KOPT-K1 (cell line): ENCODE measurements around the gene PIGU.

ENCODE experiments used
- H3K27ac ChIP-seq: fragments of 200-600 bp; sonication (generic); 2 replicates; pipeline ENCODE4 v1.5.1; 2016; ENCODE audit warnings: antibody characterized with exemption, mild to moderate bottlenecking, low read depth, low read length; ENCODE audit not compliant: poor library complexity, severe bottlenecking
- H3K36me3 ChIP-seq: fragments of 200-600 bp; sonication (generic); 2 replicates; pipeline ENCODE4 v1.5.1; 2017; ENCODE audit warnings: antibody characterized with exemption, mild to moderate bottlenecking, low read length, moderate library complexity; ENCODE audit not compliant: insufficient read depth
- H3K9me3 ChIP-seq: fragments of 200-600 bp; sonication (generic); 2 replicates; pipeline ENCODE4 v1.5.1; 2017; ENCODE audit warnings: antibody characterized with exemption, low read length, mild to moderate bottlenecking; ENCODE audit not compliant: insufficient read depth, poor library complexity, severe bottlenecking

Gene PIGU

DNA sequence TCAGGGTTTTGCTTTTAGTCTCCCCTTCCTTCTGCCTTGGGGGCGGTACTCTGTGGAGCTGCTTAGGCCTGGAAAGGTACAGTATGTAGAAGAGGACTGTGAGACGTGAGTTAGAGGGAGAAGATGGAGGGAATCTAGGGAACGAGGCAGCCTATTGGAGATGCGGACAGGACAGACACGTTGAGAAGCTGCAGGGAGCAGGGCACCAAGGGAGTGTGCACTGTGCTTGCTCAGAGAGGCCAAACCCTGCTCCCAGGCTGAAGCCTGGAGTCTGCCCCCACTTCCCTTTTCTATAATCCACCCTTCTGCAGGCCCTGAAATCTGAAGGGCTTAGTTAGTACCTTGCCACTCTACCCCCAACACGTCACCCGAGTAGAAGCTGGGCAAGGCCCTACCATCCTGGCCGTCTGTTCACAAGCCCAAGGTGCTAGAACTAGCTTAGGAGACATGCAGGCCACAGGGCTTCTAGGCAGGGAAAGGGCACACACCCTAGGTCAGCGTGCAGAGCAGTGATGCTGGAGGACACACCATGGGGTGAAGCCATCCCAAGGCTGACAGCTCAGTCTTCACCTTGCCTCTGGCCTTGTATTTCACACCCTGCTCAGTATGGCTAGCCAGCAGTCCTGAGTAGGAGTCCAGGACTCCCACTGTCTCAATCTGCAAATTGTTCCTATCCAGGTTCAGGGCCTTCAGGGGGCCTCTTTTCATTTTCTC, 34.1 kb upstream of the PIGU start:
- H3K36me3 ChIP-seq = peaks cover 35% of the 10 kb centered on the region
- no peaks in the 10 kb centered on the region for H3K9me3 ChIP-seq
- no peak overlapping the region for H3K27ac ChIP-seq

DNA sequence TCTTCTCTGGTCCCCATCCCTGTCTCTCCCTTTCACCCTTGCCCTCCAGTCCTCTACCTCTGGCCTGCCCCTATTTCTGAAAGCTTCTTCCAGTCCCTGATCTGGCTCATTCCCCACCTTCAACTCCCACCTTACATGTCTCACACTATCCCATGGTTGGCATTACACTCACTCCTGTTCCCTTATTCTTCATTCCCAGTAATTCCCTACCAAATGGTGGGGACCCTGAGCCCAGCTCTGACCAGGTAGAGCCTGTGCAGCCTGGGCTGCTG, 33.6 kb upstream of the PIGU start:
- Histone ChIP-seq H3K36me3 (peaks cover 30% of the 10 kb centered on the region), H3K27ac (no peak overlapping the region), H3K9me3 (no peaks in the 10 kb centered on the region)

DNA sequence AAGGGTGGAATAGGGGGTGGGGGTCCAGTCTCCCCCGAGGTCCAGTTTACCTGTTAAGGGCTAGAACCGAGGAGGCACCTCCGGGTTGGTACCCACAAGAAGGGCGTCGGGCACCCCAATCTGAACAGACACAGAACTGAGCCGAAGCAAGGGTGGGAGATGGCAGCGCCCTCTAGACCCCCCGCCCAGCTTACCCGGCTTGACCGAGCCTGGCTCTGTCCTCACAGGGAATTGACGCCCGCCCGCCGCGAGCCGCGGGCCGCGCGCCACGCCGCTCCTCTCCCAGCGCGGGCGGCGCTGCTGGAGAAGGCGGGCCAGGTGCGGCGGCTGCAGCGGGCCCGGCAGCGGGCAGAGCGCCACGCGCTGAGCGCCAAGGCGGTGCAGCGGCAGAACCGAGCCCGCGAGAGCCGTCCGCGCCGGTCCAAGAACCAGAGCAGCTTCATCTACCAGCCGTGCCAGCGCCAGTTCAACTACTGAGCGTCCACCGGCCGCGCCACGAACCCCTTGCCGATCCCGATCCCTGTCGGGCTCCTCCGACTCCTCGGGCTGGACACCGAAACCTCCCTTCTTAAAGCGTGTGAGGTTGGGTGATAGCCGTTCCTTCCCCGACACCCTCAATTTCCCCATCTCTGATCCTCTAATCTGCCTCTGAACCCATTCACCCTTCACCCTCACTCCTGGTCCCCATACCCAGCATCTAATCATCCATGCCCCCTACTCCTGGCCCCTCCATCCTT, 33.1 kb upstream of the PIGU start:
- no peaks in the 10 kb centered on the region for H3K9me3 ChIP-seq
- H3K36me3 ChIP-seq = peaks cover 25% of the 10 kb centered on the region
- H3K27ac ChIP-seq = peak overlapping the region; percentile 63

DNA sequence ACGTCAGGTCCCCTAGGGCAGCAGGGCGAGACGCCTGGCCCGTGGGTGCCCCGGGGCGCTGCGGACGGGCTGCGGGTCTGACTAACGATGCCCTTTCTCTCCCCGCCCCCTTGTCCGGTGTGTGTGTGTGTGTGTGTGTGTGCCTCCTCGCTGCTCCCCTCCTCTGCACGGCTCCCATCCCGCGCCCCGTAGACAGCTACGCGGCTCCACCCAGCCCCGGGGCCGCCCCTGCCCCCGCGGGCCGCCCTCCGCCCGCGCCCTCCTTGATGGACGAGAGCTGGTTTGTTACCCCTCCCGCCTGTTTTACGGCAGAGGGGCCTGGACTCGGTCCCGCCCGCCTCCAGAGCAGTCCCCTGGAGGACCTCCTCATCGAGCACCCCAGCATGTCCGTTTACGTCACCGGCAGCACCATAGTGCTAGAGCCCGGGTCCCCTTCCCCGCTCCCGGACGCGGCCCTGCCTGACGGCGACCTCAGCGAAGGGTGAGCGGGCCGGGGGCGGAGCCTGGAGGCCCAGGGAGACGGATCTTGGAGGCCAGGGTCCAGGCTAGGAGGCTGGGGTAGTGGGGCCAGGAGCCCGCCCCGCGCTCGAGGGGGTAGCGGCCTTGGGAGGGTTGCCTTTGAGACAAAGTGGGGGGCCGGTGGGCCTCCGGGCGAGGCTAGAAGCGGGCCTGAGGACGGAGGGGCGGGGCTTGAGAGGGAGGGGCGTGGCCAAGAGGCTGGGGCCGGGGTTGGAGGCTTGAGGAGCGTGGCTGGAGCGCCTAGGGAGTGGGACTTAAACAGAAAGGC, 32.3 kb upstream of the PIGU start:
- Histone ChIP-seq H3K27ac (peak overlapping the region; percentile 63), H3K9me3 (no peaks in the 10 kb centered on the region), H3K36me3 (peaks cover 17% of the 10 kb centered on the region)

DNA sequence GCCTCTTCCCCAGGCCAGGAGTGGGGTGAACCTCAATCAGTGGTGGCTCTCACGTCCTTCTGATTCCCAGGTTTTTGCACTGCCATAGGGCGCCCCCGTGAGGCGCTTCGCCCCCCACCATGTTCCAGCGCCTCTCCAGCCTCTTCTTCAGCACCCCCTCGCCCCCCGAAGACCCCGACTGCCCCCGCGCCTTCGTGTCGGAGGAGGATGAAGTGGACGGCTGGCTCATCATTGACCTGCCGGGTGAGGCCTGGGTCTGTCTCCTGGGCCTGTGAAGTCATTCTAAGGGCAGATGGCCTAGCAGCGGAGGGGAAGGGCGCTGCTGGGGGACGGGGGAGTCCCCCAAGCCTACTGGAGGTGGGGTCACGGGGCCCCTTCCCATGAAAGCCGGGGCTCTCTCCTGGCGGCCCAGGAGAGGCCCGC, 31.7 kb upstream of the PIGU start:
- Histone ChIP-seq H3K9me3 (no peaks in the 10 kb centered on the region), H3K36me3 (peaks cover 11% of the 10 kb centered on the region), H3K27ac (peak overlapping the region; percentile 63)

DNA sequence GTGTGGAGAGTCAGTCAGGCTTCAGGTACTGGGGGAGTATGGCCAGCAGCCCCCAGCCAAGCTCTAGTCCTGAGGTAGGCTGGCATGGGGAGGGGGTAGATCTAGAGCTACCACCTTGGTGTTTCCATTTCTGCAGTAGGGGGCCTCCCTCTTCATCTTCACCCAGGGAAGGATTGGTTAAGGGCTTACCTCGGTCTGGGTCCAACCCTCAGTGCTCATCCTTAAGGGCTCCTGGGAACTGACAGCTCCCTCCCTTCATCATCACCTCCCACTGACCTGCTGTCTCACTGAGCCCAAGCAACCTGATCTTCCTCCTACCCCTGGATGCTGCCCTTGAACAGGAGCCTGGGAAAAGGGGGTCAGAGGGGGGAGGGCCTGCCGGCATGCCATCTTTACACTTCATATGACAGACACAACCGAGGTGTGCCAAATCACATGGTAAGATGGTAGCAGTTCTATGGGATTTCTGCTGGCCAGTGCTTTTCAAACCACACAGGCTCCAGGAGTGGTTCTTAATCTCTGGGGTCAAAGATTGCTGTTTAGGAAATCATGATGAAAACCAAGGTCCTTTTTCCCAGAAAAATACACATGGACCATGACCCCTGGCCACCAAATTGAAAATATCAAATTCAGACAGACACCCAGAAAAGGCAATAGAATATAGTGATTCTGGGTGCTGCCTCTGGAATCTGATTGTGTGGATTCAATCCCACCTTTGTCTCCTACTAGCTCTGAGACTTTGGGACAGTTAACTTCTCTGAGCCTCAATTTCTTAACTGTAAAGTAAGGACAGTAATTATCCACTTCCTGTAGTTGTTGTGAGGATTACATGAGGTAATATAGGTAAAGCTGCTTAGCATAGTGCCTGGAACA, 30.3 kb upstream of the PIGU start:
- Histone ChIP-seq H3K9me3 (no peaks in the 10 kb centered on the region), H3K27ac (no peak overlapping the region), H3K36me3 (no peaks in the 10 kb centered on the region)

DNA sequence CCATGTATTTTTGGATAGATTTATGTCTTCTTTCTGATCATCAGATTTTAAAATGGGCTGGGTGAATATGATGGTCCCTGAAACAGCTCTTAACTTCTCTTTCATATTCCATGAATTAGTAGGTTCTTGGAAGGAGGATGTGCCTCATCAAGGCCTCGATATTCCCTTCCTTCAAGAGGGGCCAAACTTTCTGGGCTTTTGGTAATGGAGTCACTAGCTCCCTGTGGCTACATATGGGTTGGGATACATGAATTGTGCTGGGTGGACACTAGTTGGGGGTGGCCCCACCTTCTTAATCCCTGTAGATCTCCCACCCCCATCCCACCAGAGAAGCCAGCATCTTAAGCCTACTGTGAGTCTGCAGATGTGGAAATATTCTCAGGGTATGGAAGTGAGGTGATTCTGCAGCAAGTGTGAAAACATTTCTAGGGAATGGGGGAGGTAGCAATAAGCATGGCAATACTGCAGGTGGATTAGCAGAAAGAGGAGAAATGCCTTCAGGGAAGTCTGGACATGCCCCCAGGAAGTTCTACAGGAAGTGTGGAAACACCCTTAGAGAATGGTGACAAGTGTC, 29.5 kb upstream of the PIGU start:
- H3K36me3 ChIP-seq = no peaks in the 10 kb centered on the region
- no peaks in the 10 kb centered on the region for H3K9me3 ChIP-seq
- no peak overlapping the region for H3K27ac ChIP-seq

DNA sequence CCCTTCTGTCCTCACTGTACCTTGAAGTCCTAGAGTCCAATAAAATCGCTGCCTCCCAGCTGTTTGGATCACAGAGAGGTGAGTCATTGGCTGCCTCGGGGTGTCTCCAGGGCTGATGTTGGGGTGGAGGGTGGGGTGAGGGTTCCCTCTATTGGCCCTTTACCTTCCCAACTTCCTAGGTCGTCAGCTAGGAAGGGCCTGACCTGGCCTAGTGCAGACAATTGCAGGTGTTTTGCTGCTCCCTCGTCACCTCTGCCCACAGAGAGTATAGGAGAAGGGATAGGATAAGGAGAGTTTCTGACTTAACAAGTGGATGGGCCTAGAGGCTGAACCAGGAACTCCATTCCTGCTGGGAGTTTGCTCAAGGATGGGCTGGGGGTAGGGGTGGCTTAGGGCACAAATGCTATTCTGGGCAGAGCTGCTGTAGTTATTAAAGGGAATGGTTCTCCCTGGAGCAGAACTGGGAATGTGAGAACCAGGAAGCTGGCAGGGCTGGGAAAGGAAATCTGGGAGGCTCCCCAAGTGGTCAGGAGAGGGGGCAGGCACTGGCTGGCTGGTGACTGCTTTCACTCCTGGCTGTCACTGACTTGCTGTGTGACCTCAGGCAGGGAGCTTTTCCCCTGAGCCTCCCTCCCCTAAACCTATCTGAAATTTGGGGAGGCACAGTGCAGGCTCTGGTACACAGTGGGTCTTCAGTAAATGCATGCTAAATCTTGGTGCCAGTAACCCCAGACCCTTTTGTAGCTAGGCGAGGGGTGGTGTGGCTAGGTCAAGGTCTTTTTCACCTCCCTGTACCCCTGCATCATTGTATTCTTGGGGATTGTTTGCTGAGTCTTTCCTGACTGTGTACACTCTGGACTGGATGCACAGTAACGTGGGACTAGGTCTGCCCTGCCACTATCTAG, 28.8 kb upstream of the PIGU start:
- H3K36me3 ChIP-seq = no peaks in the 10 kb centered on the region
- H3K27ac ChIP-seq = no peak overlapping the region
- H3K9me3 ChIP-seq = no peaks in the 10 kb centered on the region

DNA sequence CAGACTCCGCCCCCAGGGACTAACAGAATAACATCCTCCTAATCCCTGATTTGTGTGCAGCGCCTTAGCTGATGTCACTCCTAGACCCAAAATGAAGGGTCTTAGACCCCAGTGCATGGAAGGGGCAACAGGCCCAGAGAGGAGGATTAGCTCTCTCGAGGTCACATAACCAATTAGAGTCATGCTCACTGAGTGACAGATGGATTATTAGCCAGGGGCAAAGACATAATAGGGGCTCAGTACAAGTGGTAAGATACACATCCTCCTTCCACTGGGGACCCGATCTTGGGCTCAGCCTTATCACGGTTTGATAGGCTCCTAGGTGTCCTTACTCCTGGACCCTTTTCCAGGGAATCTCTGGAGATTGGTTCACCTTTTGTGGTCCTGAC, 28.1 kb upstream of the PIGU start:
- H3K27ac ChIP-seq = peak overlapping the region; percentile 50
- no peaks in the 10 kb centered on the region for H3K9me3 ChIP-seq
- no peaks in the 10 kb centered on the region for H3K36me3 ChIP-seq

DNA sequence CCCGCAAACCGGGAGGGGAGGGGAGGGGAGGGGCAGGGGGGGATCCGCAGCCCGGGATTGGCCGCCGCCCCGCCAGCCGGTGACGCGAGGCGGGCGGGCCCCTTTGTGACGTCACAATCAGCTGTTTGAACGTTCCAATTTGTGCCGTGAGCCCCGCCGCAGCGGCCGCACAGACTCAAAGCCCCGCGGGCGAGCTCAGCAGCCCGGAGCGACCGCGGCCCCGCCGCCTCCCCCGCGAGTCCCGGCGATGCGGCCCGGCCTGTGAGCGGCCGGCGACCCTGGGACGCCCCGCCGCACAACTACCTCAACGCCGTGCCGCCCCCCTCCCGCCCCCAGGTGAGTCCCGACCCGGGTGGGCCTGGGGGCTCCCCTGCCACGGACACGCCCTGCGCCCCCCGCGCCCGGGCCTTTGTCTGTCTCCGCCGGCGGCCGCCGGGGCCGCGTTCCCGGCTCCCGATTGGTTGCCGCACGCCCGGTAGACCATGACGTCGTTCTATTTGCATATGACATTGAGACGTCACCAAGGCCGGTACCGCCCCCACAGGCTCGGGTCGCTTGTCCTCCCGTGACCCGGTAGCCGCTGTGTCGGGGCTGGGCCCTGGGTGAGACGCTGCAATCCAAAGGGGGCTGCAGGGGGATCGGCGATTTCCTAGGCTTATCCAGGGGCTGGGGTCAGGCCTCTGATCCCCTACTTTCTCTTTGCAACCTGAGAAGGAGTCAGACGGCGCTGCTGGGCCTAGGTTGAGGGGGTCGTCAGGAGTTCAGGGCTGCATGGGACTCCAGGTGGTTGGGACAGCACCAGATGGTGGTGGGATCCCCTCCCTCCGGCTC, 27.5 kb upstream of the PIGU start, which contains the start of gene TP53INP2:
TP53INP2 (plus strand) TSS at position 168 of the 831 bp plus-strand sequence. CDS start 4,396 bp downstream, outside the sequence.
- H3K36me3 ChIP-seq = no peaks in the 10 kb centered on the region
- no peaks in the 10 kb centered on the region for H3K9me3 ChIP-seq
- peak within 1 kb of the TSS; percentile 50 for H3K27ac ChIP-seq

DNA sequence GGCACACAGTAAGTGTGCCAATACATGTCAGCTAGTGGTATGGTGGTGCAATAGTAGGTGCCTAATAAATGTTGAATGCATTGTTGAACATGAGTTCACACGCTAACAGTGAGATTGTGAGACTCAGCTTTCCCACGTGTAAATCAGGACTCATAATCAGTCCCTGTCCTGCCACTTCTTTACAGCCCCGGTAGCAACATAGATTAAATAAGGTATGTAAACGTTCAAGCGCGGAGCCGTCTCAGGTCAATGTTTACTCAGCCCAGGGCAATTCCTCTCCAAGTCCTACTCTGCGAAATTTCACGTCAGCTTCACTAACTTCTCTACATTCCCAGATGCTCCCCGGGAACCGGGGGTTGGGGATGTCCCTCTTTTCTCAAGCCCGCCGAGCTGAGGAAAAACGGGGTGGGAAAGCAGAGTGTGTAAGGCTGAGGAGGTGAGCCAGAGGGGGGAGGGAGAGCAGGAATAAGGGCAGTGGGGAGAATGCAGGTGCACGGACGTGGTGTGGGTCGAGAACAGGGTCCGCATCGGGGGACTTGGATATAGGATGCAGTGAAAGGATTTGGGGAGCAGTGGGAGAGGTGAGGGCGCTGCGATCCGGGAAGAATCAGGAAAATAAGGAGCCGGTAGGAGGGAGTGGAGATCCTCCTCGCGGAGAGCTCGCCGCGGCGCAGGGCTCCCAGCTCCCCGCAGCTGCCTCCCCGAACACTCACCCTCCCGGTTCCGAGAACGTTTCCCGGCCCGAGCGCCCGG, 26.7 kb upstream of the PIGU start:
- Histone ChIP-seq H3K9me3 (no peaks in the 10 kb centered on the region), H3K36me3 (no peaks in the 10 kb centered on the region), H3K27ac (peak overlapping the region; percentile 50)

DNA sequence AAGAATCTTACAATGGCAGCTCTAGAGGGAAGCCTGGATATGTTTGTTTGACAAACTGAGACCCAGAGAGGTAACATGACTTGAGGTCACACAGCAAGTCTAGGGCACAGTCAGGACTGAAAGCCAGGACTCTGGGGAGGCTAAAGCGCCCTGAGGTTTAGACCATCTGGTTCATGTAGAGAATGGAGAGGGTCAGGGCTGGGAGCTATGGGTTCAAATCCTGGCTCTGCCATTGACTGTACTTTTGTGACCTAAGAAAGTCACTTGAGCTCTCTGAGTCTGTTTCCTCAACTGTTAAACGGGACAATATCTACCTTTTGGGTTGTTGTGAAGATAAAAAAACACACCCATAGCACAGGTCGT, 26.1 kb upstream of the PIGU start:
- H3K9me3 ChIP-seq = no peaks in the 10 kb centered on the region
- no peaks in the 10 kb centered on the region for H3K36me3 ChIP-seq
- no peak overlapping the region for H3K27ac ChIP-seq
